ENCODE data around the gene MT1B. TPM values are rescaled to one million over a fixed set of nuclear protein-coding genes. Genes with fewer than 3 reads are reported as not detected.

MT1B gene
- total and polyA plus RNA-seq, 9 donors = not detected

DNA sequence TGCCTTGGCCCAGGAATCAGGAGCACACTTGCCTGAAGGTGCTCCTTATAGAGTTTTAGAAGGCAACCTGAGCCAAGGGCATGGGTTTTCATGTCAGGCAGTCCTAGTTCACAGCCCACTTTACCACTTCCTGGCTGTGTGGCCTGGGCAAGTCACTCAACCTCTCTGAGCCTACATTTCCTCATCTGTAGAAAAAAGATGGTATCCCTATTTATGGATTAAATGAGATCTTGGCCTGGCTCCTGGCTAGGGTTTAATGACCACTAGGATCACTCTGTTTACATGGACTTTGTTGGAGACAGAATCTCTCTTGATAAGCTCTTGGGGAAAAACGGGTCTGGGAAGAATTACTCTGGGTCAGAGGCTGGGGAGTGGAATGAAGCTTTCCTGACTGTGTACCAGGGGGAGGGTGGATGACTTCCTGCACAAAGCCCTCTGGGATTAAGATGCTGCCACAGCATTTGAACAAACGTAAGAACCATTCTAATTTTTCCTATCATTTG lies 41.0 kb upstream of the MT1B start:
- intact Hi-C loops (cut with DNase I) = no loop called here
- Histone ChIP-seq H3K9me3 (no peaks in the 10 kb centered on the region), H3K27me3 (no peaks in the 10 kb centered on the region), H3K4me1 (ENCODE audit: insufficient read depth) (peaks cover 27% of the 10 kb centered on the region), H3K27ac (peak overlapping the region; percentile 43 to 49), H3K36me3 (no peaks in the 10 kb centered on the region), H3K4me3 (peak overlapping the region; percentile 76)
- TF ChIP-seq, protein P1, sequence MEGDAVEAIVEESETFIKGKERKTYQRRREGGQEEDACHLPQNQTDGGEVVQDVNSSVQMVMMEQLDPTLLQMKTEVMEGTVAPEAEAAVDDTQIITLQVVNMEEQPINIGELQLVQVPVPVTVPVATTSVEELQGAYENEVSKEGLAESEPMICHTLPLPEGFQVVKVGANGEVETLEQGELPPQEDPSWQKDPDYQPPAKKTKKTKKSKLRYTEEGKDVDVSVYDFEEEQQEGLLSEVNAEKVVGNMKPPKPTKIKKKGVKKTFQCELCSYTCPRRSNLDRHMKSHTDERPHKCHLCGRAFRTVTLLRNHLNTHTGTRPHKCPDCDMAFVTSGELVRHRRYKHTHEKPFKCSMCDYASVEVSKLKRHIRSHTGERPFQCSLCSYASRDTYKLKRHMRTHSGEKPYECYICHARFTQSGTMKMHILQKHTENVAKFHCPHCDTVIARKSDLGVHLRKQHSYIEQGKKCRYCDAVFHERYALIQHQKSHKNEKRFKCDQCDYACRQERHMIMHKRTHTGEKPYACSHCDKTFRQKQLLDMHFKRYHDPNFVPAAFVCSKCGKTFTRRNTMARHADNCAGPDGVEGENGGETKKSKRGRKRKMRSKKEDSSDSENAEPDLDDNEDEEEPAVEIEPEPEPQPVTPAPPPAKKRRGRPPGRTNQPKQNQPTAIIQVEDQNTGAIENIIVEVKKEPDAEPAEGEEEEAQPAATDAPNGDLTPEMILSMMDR (IDR thresholded peaks at IDR 0.05) = no peak
- TF ChIP-seq EP300 (IDR thresholded peaks at IDR 0.05) = no peak
- TF ChIP-seq POLR2A (IDR thresholded peaks at IDR 0.05) = no peak
- WGBS, 3 donors = 24 to 37% (median 30%) methylated on average over 2 of the region's 2 CpGs
- no peak for DNase-seq

DNA sequence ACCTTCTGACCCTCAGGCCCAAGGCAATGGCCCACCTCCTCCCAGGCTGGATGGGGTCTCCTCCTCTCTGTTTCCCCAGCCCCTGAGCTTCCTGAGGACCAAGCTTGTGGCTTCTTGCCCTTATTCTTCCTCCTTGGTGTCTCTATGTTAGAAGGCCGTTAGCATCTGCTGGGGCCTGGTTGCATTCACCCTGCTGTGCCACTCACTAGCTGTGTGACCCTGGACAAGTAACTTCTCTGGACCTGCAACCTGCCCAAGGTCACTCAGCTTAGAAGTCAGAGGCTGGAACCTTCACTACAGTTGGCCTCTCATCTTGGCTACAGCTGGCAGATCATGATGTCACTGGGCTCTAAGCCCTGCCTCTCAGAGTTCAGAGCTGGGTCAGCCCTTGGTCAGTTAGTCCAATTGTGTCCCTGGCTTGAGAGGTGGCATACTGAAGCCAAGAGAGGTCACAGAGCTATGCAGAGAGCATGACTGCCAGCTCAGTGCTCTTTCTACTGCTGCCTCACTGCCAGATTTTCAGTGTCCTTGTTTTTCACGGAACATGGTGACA lies 40.3 kb upstream of the MT1B start:
- Histone ChIP-seq H3K9me3 (no peaks in the 10 kb centered on the region), H3K4me3 (no peak overlapping the region), H3K4me1 (ENCODE audit: insufficient read depth) (peaks cover 24% of the 10 kb centered on the region), H3K36me3 (no peaks in the 10 kb centered on the region), H3K27ac (no peak overlapping the region), H3K27me3 (no peaks in the 10 kb centered on the region)
- 78 to 83% (median 80%) methylated on average over 2 of the region's 2 CpGs for WGBS, 3 donors
- intact Hi-C loops (cut with DNase I) = no loop called here
- no peak for TF ChIP-seq POLR2A (IDR thresholded peaks at IDR 0.05)
- TF ChIP-seq EP300 (IDR thresholded peaks at IDR 0.05) = peak; percentile 81
- peak in 1 of 5 donors; percentile 52 for DNase-seq

DNA sequence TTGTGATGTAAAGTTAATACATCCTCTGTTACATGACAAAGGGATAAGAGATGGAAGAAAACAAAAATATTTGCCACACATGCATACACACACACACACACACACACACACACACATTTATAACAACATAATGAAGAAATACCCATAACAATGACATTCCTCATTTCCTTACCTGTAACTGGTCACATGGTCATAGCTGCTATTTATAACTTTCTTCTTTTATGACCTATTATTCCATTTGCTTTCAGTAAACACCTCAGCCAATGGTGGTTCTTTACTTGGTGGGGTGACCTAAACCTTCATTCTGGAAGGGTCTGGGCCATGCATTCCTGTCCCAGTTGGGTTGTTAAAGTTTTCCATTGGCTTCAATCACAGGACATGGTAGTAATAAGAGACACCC lies 38.0 kb upstream of the MT1B start:
- Histone ChIP-seq H3K9me3 (no peaks in the 10 kb centered on the region), H3K27me3 (no peaks in the 10 kb centered on the region), H3K36me3 (no peaks in the 10 kb centered on the region), H3K4me3 (no peak overlapping the region), H3K27ac (no peak overlapping the region), H3K4me1 (ENCODE audit: insufficient read depth) (peaks cover 16% of the 10 kb centered on the region)
- intact Hi-C loops (cut with DNase I) = no loop called here
- TF ChIP-seq POLR2A (IDR thresholded peaks at IDR 0.05) (no peak), EP300 (IDR thresholded peaks at IDR 0.05) (no peak)
- TF ChIP-seq, protein P1 (IDR thresholded peaks at IDR 0.05) = no peak
- no peak for DNase-seq

DNA sequence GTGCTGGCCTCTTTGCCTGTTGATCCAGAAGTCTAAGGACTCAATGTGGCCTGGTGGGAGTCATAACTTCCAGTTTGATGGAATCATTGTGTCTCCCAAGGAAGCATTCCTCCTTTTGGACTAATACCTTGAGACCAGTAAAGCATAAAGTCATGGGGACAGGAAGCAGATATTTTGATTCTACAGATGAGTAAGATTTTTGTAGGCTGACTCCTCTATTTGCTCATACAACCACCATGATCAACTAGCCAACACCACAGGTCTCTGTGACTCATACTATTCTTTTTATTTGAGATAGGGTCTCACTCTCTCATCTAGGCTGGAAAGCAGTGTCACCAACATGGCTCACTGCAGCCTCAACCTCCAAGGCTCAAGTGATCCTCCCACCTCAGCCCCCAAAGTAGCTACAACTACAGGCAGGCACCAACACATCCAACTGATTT lies 37.1 kb upstream of the MT1B start:
- Histone ChIP-seq H3K27ac (no peak overlapping the region), H3K36me3 (no peaks in the 10 kb centered on the region), H3K9me3 (no peaks in the 10 kb centered on the region), H3K27me3 (no peaks in the 10 kb centered on the region), H3K4me1 (ENCODE audit: insufficient read depth) (peaks cover 16% of the 10 kb centered on the region), H3K4me3 (no peak overlapping the region)
- intact Hi-C loops (cut with DNase I) = no loop called here
- TF ChIP-seq, protein P1 (IDR thresholded peaks at IDR 0.05) = no peak
- TF ChIP-seq POLR2A (IDR thresholded peaks at IDR 0.05) = no peak
- no peak for TF ChIP-seq EP300 (IDR thresholded peaks at IDR 0.05)
- DNase-seq = no peak

DNA sequence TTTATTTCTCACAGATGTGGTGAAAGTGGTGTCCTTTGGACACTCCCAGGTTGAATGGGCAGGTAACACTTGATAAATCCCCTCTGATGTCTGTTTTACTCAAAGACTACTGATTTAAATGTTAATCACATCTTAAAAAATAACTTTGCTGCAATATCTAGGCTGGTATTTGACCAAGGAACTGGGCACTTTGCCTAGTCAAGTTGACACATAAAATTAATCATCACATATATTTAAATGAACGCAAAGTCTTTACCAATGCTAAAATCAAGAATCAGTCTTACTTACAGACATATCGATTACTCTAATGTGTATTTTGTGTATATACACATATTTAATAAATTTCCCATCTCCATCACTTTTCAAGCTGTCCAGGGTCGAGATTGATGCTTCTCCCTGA lies 36.3 kb upstream of the MT1B start:
- peaks cover 11% of the 10 kb centered on the region for H3K4me1 ChIP-seq (ENCODE audit: insufficient read depth)
- no peaks in the 10 kb centered on the region for H3K9me3 ChIP-seq
- WGBS, 3 donors = 92 to 93% (median 93%) methylated on average over 3 of the region's 3 CpGs
- TF ChIP-seq POLR2A (IDR thresholded peaks at IDR 0.05) = no peak
- TF ChIP-seq, protein P1 (IDR thresholded peaks at IDR 0.05) = no peak
- no peak overlapping the region for H3K27ac ChIP-seq
- H3K27me3 ChIP-seq = no peaks in the 10 kb centered on the region
- intact Hi-C loops (cut with DNase I) = no loop called here
- H3K4me3 ChIP-seq = no peak overlapping the region
- no peak for DNase-seq
- no peaks in the 10 kb centered on the region for H3K36me3 ChIP-seq
